ENCODE data around the gene LRP1.

LRP1 gene

DNA sequence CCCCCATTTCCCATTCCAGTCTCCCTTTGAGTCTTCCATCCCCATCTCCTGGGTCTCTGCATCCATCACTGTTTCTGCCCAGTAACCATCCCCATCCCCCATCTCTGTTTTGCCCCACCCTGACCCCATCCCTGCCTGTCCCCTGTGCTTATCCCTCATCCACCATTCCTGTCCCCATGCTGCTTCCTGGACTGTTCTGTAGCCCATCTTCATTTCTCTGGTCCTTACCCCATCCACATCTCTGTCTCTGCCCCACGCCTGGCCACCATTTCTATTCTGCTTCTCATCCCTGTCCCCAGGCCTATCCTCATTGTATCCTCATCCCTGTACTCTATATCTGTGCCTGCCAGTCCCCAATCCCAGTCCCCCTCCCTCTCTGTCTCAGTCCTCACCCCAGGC is 92.5 kb downstream of the LRP1 start:
- TF ChIP-seq SIN3A (IDR thresholded peaks at IDR 0.05; ENCODE audit: borderline replicate concordance, insufficient read depth, low read length), result no peak
- TF ChIP-seq, protein P1, sequence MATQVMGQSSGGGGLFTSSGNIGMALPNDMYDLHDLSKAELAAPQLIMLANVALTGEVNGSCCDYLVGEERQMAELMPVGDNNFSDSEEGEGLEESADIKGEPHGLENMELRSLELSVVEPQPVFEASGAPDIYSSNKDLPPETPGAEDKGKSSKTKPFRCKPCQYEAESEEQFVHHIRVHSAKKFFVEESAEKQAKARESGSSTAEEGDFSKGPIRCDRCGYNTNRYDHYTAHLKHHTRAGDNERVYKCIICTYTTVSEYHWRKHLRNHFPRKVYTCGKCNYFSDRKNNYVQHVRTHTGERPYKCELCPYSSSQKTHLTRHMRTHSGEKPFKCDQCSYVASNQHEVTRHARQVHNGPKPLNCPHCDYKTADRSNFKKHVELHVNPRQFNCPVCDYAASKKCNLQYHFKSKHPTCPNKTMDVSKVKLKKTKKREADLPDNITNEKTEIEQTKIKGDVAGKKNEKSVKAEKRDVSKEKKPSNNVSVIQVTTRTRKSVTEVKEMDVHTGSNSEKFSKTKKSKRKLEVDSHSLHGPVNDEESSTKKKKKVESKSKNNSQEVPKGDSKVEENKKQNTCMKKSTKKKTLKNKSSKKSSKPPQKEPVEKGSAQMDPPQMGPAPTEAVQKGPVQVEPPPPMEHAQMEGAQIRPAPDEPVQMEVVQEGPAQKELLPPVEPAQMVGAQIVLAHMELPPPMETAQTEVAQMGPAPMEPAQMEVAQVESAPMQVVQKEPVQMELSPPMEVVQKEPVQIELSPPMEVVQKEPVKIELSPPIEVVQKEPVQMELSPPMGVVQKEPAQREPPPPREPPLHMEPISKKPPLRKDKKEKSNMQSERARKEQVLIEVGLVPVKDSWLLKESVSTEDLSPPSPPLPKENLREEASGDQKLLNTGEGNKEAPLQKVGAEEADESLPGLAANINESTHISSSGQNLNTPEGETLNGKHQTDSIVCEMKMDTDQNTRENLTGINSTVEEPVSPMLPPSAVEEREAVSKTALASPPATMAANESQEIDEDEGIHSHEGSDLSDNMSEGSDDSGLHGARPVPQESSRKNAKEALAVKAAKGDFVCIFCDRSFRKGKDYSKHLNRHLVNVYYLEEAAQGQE (IDR thresholded peaks at IDR 0.05; ENCODE audit: insufficient read depth in 1 of 2, low read depth in 2 of 2, low read length in 2 of 2), result no peak

DNA sequence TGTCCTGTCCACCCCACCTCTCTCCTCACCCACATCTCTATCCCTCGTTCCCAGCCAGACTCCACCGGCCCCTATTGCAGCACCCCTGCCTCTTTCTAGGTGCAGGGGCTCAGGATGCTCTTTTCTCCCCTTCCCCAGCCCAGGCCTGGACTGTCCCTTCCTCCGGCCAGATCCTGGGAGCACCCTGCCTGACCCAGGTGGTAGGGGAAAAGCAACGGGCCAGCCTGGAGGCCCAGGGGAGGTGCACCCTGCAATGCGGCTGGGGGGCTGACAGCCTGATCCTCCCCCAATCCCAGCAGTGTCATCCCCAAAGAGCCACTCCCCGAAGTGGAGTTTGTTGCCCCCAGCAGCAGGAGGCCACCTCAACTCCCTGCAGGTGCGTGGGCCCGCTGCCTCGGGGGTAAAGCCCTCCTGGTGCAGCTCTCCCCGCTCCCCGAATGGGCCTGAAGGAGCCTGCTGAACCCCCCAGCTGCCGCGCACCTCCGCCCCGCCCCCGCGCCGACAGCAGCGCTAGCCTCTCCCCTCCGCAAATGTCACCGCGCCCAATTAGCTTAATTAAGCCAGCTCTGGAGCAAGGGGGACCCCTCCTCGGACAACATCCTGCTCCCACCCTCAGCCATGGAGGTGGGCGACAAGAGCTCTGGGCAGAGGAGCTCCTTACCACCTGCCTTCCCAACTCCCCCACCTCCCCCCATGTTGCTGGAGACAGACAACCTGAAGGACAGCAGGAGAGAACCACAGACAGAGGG is 93.1 kb downstream of the LRP1 start:
- TF ChIP-seq TAF1 (IDR thresholded peaks at IDR 0.05; ENCODE audit: borderline replicate concordance, insufficient read depth, low read length) (no peak), FOXP2 (optimal IDR thresholded peaks at IDR 0.05; ENCODE audit: borderline replicate concordance, extremely low read depth, extremely low read length, insufficient read depth) (no peak), SIN3A (IDR thresholded peaks at IDR 0.05; ENCODE audit: borderline replicate concordance, insufficient read depth, low read length) (no peak), POLR2AphosphoS5 (IDR thresholded peaks at IDR 0.05; ENCODE audit: low read depth, low read length) (no peak)
- TF ChIP-seq, protein P1 (IDR thresholded peaks at IDR 0.05; ENCODE audit: insufficient read depth in 1 of 2, low read depth in 2 of 2, low read length in 2 of 2), result no peak

DNA sequence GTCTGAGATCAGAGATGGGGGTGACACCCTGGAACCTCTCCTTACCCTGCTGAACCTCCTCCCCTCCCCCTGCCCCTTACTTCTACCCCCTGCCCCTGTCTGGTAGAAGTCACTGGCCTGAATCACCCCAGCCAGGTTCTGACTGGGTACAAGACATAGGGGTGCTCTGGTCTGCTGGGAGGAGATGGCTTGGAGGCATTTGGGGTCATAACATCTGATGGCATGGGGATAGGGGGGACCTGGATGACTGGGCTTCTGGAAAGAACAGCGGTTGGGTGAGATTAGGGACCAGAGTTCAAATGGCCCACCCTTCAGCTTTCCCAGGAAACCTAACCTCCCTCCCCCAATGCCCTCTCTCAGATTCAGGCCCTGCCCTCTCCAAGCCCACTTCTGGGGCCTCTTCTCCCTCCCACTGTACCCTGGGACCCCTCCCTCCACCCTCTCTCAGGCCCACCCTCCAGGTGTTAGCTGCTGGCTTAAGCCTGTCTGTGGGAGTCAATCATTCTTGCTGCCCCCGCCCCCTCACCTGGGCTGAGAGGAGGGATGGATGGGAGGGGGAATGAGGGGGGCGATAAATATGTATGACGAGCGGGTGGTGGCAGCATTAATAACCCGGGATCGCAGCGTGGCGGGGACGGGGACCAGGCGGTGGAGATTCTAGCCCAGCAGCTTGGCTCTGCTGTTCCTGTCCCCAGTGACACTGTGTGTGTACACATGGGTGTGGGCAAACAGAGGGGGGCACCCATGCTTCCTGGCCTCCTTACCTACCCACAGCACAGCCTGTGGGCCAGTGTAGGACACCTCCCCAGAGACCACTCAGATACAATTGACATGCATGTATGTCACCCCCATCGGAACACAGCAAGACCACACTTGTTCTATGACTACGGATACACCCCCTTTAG is 94.3 kb downstream of the LRP1 start:
- no peak for TF ChIP-seq TAF1 (IDR thresholded peaks at IDR 0.05; ENCODE audit: borderline replicate concordance, insufficient read depth, low read length)
- no peak for TF ChIP-seq SIN3A (IDR thresholded peaks at IDR 0.05; ENCODE audit: borderline replicate concordance, insufficient read depth, low read length)
- no peak for TF ChIP-seq POLR2AphosphoS5 (IDR thresholded peaks at IDR 0.05; ENCODE audit: low read depth, low read length)
- no peak for TF ChIP-seq FOXP2 (optimal IDR thresholded peaks at IDR 0.05; ENCODE audit: borderline replicate concordance, extremely low read depth, extremely low read length, insufficient read depth)
- TF ChIP-seq, protein P1 (IDR thresholded peaks at IDR 0.05; ENCODE audit: insufficient read depth in 1 of 2, low read depth in 2 of 2, low read length in 2 of 2), result no peak

DNA sequence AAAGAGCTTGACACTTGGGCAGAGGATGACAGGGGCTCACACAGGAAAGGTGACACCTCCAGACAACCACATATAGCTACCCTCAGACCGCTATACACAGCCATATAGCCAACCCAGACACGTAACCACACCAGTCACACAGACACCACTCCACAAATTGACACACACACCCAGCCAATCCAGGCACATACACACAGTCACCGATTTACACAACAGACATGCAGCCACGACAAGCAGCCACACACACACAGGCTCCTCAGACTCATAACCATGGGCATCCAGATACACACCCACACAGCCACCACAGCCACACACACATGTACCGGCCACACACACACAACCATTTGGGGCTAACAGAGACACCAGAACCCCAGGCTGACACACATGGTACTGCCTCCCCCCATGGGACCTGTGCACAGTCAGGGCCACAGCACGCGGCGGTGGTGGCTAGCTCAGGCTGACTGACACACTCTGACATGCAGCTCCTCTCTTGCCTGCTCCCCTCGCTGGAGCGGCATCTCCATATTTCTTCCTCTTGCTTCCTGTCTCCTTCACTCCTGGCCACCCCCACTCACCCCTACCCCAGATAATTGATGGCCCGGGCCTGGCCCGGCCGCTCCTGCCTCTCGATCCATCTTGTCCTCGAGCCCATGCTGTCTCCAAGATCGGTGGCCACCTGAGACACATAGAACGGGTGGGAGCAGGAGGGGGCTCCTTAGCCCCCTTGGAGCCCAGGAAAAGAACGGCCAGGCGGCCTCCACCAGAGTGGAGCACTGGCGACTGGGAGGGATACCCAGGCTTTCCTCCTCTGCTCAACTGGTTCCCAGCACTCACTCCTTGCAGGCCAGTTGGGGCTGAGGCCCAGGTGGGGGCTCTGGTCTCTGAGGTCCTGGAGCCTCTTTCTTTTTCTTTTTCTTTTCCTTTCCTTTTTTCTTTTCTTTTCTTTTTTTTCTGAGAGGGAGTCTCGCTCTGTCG is 95.2 kb downstream of the LRP1 start:
- TF ChIP-seq POLR2AphosphoS5 (IDR thresholded peaks at IDR 0.05; ENCODE audit: low read depth, low read length), result no peak
- TF ChIP-seq FOXP2 (optimal IDR thresholded peaks at IDR 0.05; ENCODE audit: borderline replicate concordance, extremely low read depth, extremely low read length, insufficient read depth), result no peak
- TF ChIP-seq TAF1 (IDR thresholded peaks at IDR 0.05; ENCODE audit: borderline replicate concordance, insufficient read depth, low read length), result no peak
- no peak for TF ChIP-seq SIN3A (IDR thresholded peaks at IDR 0.05; ENCODE audit: borderline replicate concordance, insufficient read depth, low read length)
- TF ChIP-seq, protein P1 (IDR thresholded peaks at IDR 0.05; ENCODE audit: insufficient read depth in 1 of 2, low read depth in 2 of 2, low read length in 2 of 2), result no peak

Measured in PFSK-1 (cell line).